ENCODE measurements around the gene PGA3. TPM values are rescaled to one million over a fixed set of nuclear protein-coding genes. Genes with fewer than 3 reads are reported as not detected.
"Not testable (repeated sequence)": the region's sequence is repeated elsewhere in the genome, so short reads cannot be mapped to it uniquely, and the experiment has no call there.

The PGA3 gene
- polyA plus RNA-seq, 3 donors, result 1.4 to 4.1 (median 1.9) TPM

DNA sequence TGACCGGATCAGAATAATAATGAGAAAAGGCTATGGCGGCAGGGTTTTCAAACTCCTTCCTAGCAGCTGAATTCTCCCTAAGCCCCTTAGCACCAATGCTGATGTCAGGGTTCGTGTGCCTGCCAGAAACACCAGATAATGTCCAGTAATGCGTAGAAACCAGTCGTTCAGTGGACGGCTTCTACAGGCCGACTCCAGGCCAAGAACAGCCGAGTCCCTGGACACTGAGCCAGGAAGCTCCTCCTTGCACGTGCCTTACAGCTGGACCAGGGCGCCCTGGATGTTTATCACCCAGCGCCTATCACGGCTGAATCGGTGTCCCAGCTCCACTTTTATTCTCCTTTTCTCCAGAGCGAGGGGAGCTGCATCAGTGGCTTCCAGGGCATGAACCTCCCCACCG, 8.9 kb downstream of the PGA3 start:
- H2AFZ ChIP-seq (ENCODE audit: insufficient read depth, low read depth, low read length, poor library complexity, severe bottlenecking); H3K4me1 Mint-ChIP-seq; H3K27ac ChIP-seq (ENCODE audit: low read depth in 1 of 2, low read length in 2 of 2); H3K36me3 ChIP-seq (replicated peaks in 1 of 2; ENCODE audit: control insufficient read depth in 1 of 2, insufficient read depth in 2 of 2, low read length in 2 of 2); H3K4me1 ChIP-seq (ENCODE audit: control insufficient read depth in 1 of 2, insufficient read depth in 2 of 2, low read length in 2 of 2); H3K4me3 ChIP-seq (replicated peaks in 1 of 3; ENCODE audit: low read depth in 2 of 3, low read length in 3 of 3); H3K9ac ChIP-seq (ENCODE audit: insufficient read depth, low read length, poor library complexity, severe bottlenecking); H3K36me3 Mint-ChIP-seq; intact Hi-C loops (cut with micrococcal nuclease); H3K27ac Mint-ChIP-seq; H3K79me2 ChIP-seq (ENCODE audit: insufficient read depth, low read length); H3K27me3 ChIP-seq (ENCODE audit: control insufficient read depth in 2 of 2, insufficient read depth in 2 of 2, low read length in 2 of 2); DNase-seq; H3K4me3 Mint-ChIP-seq; H4K20me1 ChIP-seq (ENCODE audit: insufficient read depth, low read length); H3K27me3 Mint-ChIP-seq (ENCODE audit: low read depth in 3 of 3); H3K9me3 Mint-ChIP-seq; H3K9me3 ChIP-seq (replicated peaks in 1 of 2; ENCODE audit: control insufficient read depth in 1 of 2, insufficient read depth in 1 of 2, low read length in 2 of 2); H3K4me2 ChIP-seq (replicated peaks; ENCODE audit: extremely low read depth, low read length, poor library complexity, severe bottlenecking): not testable (repeated sequence)
- no CpG with 5 or more reads among the region's 15 CpGs for WGBS (ENCODE audit: insufficient coverage)

DNA sequence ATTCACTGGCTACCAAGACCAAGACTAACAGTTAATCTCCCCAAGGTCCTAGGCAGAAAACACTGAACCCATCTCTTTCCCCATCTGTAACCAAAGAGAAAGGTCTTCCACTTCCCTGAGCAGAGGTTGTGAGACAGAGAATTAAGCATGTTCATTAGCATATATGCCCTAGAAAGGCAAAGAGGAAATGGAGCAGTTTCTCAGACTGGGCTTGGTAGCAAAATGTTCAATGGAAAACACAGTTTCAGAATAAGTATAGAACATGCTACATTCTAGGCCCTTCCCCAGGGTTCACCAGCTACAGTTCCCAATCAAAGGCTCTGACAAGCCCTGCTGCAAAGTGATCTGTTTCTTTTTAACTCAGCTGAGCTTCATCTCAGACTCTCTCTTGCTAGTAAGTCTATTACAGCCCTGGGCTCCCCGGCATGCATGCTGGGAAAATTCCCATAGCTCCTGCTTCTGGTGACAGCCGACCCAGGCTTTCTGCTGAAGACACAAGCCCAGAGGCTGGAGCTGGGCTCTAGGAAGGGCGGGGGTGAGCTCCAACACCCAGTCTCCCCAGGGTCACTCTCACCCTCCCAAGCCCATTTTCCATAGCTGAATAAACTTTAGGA, 10.5 kb downstream of the PGA3 start:
- H3K4me1 Mint-ChIP-seq; H3K9me3 Mint-ChIP-seq; intact Hi-C loops (cut with micrococcal nuclease); H3K9ac ChIP-seq (ENCODE audit: insufficient read depth, low read length, poor library complexity, severe bottlenecking); H3K36me3 ChIP-seq (replicated peaks in 1 of 2; ENCODE audit: control insufficient read depth in 1 of 2, insufficient read depth in 2 of 2, low read length in 2 of 2); H3K4me3 Mint-ChIP-seq; H3K4me3 ChIP-seq (replicated peaks in 1 of 3; ENCODE audit: low read depth in 2 of 3, low read length in 3 of 3); H3K27me3 ChIP-seq (ENCODE audit: control insufficient read depth in 2 of 2, insufficient read depth in 2 of 2, low read length in 2 of 2); H4K20me1 ChIP-seq (ENCODE audit: insufficient read depth, low read length); H3K27ac ChIP-seq (ENCODE audit: low read depth in 1 of 2, low read length in 2 of 2); H3K27ac Mint-ChIP-seq; H3K4me2 ChIP-seq (replicated peaks; ENCODE audit: extremely low read depth, low read length, poor library complexity, severe bottlenecking); H2AFZ ChIP-seq (ENCODE audit: insufficient read depth, low read depth, low read length, poor library complexity, severe bottlenecking); DNase-seq; H3K4me1 ChIP-seq (ENCODE audit: control insufficient read depth in 1 of 2, insufficient read depth in 2 of 2, low read length in 2 of 2); H3K79me2 ChIP-seq (ENCODE audit: insufficient read depth, low read length); H3K27me3 Mint-ChIP-seq (ENCODE audit: low read depth in 3 of 3); H3K9me3 ChIP-seq (replicated peaks in 1 of 2; ENCODE audit: control insufficient read depth in 1 of 2, insufficient read depth in 1 of 2, low read length in 2 of 2); H3K36me3 Mint-ChIP-seq: not testable (repeated sequence)
- no CpG with 5 or more reads among the region's 3 CpGs for WGBS (ENCODE audit: insufficient coverage)

DNA sequence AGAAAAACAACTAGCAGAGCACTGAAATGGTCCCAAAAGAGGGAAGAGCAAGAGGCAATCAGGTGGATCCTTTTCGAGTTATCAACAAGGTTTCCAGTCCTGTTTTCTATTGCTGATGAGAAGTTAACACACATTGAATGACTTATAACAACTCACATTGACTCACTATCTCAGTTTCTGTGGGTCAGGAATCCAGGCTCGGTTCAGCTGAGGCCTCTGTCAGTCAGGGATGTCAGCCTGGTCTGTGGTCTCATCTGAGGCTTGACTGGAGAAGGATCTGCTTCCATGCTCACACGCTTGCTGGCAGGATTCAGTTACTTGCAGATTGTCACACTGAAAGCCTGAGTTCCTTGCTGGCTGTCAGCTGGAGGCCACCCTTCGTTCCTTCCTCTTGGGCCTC, 15.0 kb downstream of the PGA3 start:
- H3K9me3 ChIP-seq (replicated peaks in 1 of 2; ENCODE audit: control insufficient read depth in 1 of 2, insufficient read depth in 1 of 2, low read length in 2 of 2); H3K9ac ChIP-seq (ENCODE audit: insufficient read depth, low read length, poor library complexity, severe bottlenecking); H4K20me1 ChIP-seq (ENCODE audit: insufficient read depth, low read length); H3K36me3 ChIP-seq (replicated peaks in 1 of 2; ENCODE audit: control insufficient read depth in 1 of 2, insufficient read depth in 2 of 2, low read length in 2 of 2); H3K27ac ChIP-seq (ENCODE audit: low read depth in 1 of 2, low read length in 2 of 2); H3K36me3 Mint-ChIP-seq; H3K9me3 Mint-ChIP-seq; intact Hi-C loops (cut with micrococcal nuclease); H3K27ac Mint-ChIP-seq; H3K79me2 ChIP-seq (ENCODE audit: insufficient read depth, low read length); H3K4me2 ChIP-seq (replicated peaks; ENCODE audit: extremely low read depth, low read length, poor library complexity, severe bottlenecking); H3K4me1 ChIP-seq (ENCODE audit: control insufficient read depth in 1 of 2, insufficient read depth in 2 of 2, low read length in 2 of 2); H3K4me3 Mint-ChIP-seq; H3K4me1 Mint-ChIP-seq; DNase-seq; H3K27me3 ChIP-seq (ENCODE audit: control insufficient read depth in 2 of 2, insufficient read depth in 2 of 2, low read length in 2 of 2); H2AFZ ChIP-seq (ENCODE audit: insufficient read depth, low read depth, low read length, poor library complexity, severe bottlenecking); H3K27me3 Mint-ChIP-seq (ENCODE audit: low read depth in 3 of 3); H3K4me3 ChIP-seq (replicated peaks in 1 of 3; ENCODE audit: low read depth in 2 of 3, low read length in 3 of 3): not testable (repeated sequence)
- WGBS (ENCODE audit: insufficient coverage), result no CpG with 5 or more reads among the region's 4 CpGs

DNA sequence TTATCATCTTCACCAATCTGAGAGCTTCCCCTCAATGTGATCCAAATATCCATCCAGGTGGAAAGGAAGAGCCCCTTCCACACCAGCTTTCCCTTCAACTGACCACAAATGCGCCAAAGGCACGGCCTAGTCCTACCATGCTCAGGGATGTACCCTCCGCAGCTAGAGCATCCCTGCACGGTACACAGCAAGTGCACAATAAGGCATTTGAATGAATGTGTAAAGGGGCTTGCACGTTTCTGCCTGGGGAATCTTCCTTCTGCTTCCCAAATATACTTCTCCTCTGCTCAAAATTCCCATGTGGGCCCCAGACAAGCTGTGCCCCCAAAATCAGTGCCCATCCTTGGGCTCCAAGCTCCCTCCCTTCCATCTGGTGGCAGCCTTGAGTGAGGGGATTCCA, 15.7 kb downstream of the PGA3 start:
- WGBS (ENCODE audit: insufficient coverage), result no CpG with 5 or more reads among the region's 5 CpGs
- not testable (repeated sequence) for H3K36me3 Mint-ChIP-seq, H3K27ac Mint-ChIP-seq

More for the DNA sequence above, 15.7 kb downstream of the PGA3 start:
- H3K4me1 Mint-ChIP-seq; H3K4me3 Mint-ChIP-seq; H4K20me1 ChIP-seq (ENCODE audit: insufficient read depth, low read length); H3K9me3 Mint-ChIP-seq; H3K4me3 ChIP-seq (replicated peaks in 1 of 3; ENCODE audit: low read depth in 2 of 3, low read length in 3 of 3); H3K36me3 ChIP-seq (replicated peaks in 1 of 2; ENCODE audit: control insufficient read depth in 1 of 2, insufficient read depth in 2 of 2, low read length in 2 of 2); H3K27ac ChIP-seq (ENCODE audit: low read depth in 1 of 2, low read length in 2 of 2); H2AFZ ChIP-seq (ENCODE audit: insufficient read depth, low read depth, low read length, poor library complexity, severe bottlenecking); H3K27me3 ChIP-seq (ENCODE audit: control insufficient read depth in 2 of 2, insufficient read depth in 2 of 2, low read length in 2 of 2); H3K9ac ChIP-seq (ENCODE audit: insufficient read depth, low read length, poor library complexity, severe bottlenecking); intact Hi-C loops (cut with micrococcal nuclease); H3K79me2 ChIP-seq (ENCODE audit: insufficient read depth, low read length); DNase-seq; H3K4me2 ChIP-seq (replicated peaks; ENCODE audit: extremely low read depth, low read length, poor library complexity, severe bottlenecking); H3K9me3 ChIP-seq (replicated peaks in 1 of 2; ENCODE audit: control insufficient read depth in 1 of 2, insufficient read depth in 1 of 2, low read length in 2 of 2); H3K4me1 ChIP-seq (ENCODE audit: control insufficient read depth in 1 of 2, insufficient read depth in 2 of 2, low read length in 2 of 2); H3K27me3 Mint-ChIP-seq (ENCODE audit: low read depth in 3 of 3): not testable (repeated sequence)

All from CD14-positive monocyte (primary cell).